Anterior cingulate cortex (tissue), 58 donors: ENCODE measurements around the gene PAK4.
A peak's percentile ranks its signal among the peaks of the same experiment; 100 is the strongest.
"Not testable (repeated sequence)": the region's sequence is repeated elsewhere in the genome, so short reads cannot be mapped to it uniquely, and the experiment has no call there.

ENCODE experiments used
- DNase-seq, 58 donors: peaks; one replicate each; lab custom pipeline; 2025; lab: John Stamatoyannopoulos, UW

The PAK4 gene

DNA sequence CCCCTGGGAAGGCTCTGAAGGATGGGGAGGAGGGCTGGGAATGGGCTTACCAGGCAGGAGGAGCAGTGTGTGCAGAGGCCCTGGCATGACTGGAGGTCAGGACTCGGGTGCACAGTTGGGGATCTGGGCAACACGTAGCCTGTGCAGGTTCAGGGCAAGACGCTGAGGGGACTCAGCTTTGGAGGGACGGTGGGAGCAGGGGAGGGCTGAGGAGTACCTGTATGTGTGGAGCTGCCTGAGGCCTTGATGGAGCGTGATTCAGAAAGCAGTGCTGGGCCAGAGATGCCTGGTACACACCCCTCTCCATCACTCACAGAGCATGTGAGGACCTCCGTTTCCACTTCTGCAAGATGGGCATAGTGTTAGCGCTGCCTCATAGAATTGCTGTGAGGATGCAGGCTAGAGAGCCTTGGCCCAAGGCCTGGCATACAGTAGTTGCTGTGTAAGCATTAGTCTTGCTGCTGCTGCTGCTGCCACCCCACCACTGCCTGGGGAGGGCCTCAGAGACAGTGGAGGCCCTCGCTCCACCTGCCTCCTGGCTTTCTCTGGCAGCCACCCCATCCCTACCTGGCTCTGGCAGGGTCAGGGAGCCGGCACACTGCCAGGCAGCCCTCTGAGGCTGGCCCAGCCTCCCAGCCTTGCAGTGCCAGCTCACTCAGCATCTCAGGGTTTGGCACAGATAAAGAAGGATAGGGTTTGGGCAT is 2.4 kb downstream of the PAK4 start:
- peak in 4 of 58 donors; percentile 6 to 25 (median 14) for DNase-seq

DNA sequence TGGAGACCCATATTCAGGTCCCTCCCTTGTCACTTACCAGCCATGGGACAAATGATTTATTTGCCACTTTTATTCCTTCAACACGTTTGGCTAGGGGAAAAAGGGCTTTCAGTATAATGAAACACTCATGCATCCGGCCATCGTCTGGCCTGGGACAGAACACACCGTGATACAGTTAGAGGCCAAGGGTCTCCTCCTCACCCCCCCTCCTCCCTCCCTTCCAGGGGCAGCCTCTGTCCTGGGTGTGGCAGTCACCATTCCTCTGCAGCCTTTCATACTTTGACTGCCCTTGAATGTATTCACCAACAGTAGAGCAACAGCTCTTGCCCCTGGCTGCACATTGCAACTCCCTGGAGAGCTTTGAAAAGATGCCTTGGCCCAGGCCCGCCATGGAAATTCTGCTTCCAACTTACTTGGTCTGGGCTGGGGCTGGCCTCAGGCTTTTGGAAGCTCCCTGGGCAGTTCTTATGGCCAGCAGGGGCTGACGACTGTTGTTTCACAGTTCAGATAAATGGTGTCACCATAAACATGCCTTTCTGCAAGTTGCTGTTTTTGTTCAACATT is 3.0 kb downstream of the PAK4 start:
- DNase-seq, result peak in 9 of 58 donors; percentile 10 to 46 (median 27)

GRCh38 chr19:39129116-39129515 is 3.5 kb downstream of the PAK4 start:
- no peak for DNase-seq

- no peak for DNase-seq
Observed at GRCh38 chr19:39130337-39131254, 5.0 kb downstream of the PAK4 start.

DNA sequence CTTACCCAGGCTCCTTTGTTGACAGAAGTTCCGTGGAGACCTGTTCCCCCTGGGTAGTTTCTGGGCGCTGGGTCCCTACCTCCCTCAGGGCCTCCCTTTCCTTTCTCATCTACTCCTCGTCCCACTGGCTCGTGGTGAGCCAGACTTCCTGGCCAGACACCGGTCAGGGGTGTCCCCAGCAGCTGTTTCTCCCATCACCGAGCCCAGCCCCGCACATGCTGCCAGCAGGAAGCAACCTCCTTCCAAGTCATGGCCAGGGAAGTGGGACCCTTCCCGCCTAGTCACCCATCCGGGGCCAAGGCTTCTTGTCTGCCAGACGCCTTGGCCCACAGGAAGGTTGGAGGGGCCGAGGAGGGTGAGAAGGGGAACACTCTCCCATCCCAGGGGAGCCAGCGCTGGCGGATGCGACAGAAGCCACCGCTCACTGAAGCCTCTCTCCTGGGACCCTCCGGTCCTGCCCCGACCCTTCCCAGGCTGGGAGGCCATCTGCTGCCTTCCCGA is 5.7 kb downstream of the PAK4 start:
- no peak for DNase-seq

- no peak for DNase-seq
Observed at GRCh38 chr19:39132344-39132969, 6.9 kb downstream of the PAK4 start.

- DNase-seq, result no peak
Observed at GRCh38 chr19:39133431-39134270, 8.1 kb downstream of the PAK4 start.

- DNase-seq, result no peak
Observed at GRCh38 chr19:39135701-39136100, 10.1 kb downstream of the PAK4 start.

- no peak for DNase-seq
Observed at GRCh38 chr19:39136225-39136940, 10.8 kb downstream of the PAK4 start.

DNA sequence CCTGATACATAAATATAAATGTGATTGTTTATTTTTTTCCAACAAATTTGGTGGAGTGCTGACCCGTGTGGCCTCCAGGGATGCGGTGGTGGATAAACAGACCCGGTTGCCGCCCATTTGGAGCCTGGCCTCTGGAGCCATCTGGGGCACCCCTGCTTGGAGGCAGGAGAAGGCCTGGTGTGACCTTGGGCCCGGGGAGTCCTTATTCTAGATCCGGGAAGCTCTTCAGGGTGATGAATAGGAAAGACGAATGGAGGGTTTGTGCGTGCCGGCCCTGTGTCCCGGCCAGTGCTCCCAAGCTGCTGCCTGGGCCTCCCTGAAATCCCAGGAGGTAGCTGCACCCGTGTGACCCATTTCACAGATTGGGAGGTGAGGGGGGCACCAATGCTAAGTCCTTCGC is 11.5 kb downstream of the PAK4 start:
- DNase-seq, result no peak

DNA sequence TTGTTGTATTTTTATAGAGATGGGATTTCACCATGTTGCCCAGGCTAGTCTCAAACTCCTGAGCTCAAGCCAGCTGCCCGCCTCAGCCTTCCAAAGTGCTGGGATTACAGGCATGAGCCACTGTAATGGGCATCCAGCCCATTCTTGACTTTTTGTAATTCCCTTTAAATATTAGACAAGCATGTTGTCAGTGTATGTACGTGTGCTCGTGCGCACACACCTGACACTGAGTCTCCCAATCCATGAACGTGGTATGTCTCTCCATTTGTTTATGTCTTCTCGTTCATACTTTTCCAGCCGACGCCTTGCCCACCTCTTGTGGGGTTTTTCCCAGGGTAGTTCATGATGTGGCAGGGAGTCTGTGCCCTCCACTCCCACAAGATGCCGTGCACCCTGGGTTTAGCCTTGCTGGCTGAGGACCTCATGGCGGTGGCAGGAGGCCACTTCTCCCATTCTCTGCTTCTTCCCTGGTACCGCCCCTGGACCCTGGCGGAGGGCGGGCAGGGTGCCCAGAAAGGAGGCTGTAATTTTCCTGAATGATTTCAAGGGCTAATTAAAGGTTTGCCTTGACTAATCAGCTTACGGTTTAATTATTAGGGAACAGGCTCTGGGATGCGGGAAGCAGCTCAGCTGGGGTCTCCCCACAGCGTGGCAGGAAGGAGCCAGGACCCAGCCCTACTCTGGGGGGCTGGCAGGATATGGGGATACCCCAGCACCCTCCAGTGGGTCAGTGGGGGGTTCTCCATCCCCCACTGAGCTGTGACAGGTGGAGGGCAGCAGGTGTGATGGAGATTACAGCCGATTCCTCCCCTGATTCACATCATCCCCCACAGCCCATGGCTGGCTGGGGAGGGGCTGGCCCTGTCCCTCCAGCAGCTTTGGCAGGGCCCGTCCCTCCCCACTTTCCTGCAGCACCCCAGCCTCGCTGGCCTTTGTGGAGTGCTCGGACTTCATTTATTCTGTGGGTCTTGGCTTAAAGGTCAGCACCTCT is 12.9 kb downstream of the PAK4 start:
- DNase-seq, result peak in 40 of 58 donors; percentile 10 to 76 (median 36)

GRCh38 chr19:39139305-39139874 is 13.8 kb downstream of the PAK4 start:
- DNase-seq, result no peak

DNA sequence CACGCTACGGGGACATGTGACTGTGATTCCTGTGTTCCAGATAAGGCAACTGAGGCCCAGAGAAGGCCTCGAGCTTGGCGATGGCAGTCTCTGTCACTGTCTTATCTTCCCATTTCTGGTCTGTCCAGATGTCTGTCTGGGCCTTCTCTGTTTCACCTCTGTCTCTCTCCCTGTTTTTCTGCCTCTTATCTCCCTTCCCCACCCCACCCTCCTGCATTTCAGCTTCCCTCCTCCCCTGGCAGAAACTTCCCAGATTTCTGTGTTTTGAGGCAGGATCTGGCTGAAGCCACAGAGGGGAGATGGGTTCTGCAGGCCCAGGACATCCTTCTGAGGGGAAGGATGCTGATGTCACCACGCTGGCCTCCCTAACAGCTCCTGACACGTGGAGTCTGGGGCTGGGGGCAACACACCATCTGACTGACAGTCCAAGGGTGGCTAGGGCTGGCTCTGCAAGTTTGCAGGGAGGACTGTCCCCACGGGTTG is 14.4 kb downstream of the PAK4 start:
- no peak for DNase-seq

- no peak for DNase-seq
Observed at GRCh38 chr19:39140594-39140993, 15.0 kb downstream of the PAK4 start.

DNA sequence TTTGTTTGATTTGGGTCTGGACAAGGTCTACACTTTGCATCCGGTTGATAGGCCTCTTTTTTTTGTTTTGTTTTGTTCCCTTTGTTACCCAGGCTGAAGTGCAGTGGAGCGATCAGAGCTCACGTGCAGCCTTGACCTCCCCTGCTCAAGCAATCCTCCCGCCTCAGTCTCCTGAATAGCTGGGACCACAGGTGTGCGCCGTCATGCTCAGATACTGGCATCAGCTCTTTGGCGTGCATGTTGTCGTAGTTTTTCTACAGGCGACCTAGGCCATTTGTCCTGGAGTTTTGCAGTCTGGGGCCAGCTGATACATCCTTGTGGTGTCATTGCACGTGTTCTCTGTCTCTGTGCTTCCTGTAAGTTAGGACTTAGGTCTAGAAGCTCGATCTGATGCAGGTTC is 16.3 kb downstream of the PAK4 start:
- DNase-seq, result no peak

- DNase-seq, result no peak
Observed at GRCh38 chr19:39142630-39143029, 17.0 kb downstream of the PAK4 start.

DNA sequence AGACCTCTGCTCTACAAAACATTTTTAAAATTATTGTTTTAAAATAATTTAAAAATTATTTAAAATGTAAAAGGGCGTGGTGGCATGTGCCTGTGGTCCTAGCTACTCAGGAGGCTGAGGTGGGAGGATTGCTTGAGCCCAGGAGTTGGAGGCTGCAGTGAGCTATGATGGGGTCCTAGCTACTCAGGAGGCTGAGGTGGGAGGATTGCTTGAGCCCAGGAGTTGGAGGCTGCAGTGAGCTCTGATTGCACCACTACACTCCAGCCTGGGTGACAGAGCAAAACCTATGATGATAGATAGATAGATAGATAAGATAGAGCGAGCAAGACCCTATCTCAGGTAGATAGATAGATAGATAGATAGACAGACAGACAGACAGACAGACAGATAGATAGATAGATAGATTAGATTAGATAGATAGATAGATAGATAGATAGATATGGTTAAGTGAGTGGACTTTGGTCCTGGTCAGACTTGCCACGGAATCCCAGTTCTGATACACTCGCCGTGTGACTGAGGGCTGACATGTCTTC is 18.2 kb downstream of the PAK4 start:
- not testable (repeated sequence) for DNase-seq
